H9 (cell line): ENCODE measurements around the gene DSP. TPM values are rescaled to one million over a fixed set of nuclear protein-coding genes. Genes with fewer than 3 reads are reported as not detected.

Source experiments
- DNase-seq: peaks from one replicate; pipeline ENCODE4 v3.0.0-alpha.2; 2017
- H2AFZ ChIP-seq: one replicate; pipeline ENCODE4 v1.6.1; 2013; ENCODE audit warnings: mild to moderate bottlenecking, low read length, control low read depth, moderate library complexity
- H2AK5ac ChIP-seq: 2 replicates; pipeline ENCODE4 v1.6.1; 2013; ENCODE audit warnings: low read length, control low read depth, mixed read lengths; ENCODE audit not compliant: insufficient read length
- H2BK120ac ChIP-seq: one replicate; pipeline ENCODE4 v1.6.1; 2013; ENCODE audit warnings: low read depth, mild to moderate bottlenecking, low read length, control low read depth, inconsistent platforms; ENCODE audit not compliant: poor library complexity, severe bottlenecking
- H2BK12ac ChIP-seq: 2 replicates; pipeline ENCODE4 v1.6.1; 2013; ENCODE audit warnings: low read length, control low read depth, mixed read lengths, low read depth; ENCODE audit not compliant: insufficient read length
- H2BK15ac ChIP-seq: 2 replicates; pipeline ENCODE4 v1.6.1; 2013; ENCODE audit warnings: low read depth, low read length, control low read depth
- H2BK20ac ChIP-seq: one replicate; pipeline ENCODE4 v1.6.1; 2013; ENCODE audit warnings: low read depth, mild to moderate bottlenecking, low read length, control low read depth, inconsistent platforms; ENCODE audit not compliant: poor library complexity, severe bottlenecking
- H2BK5ac ChIP-seq: 2 replicates; pipeline ENCODE4 v1.6.1; 2013; ENCODE audit warnings: low read length, control low read depth, mixed read lengths; ENCODE audit not compliant: insufficient read length
- H3K14ac ChIP-seq: 2 replicates; pipeline ENCODE4 v1.6.1; 2013; ENCODE audit warnings: low read length, control low read depth; ENCODE audit not compliant: insufficient read depth
- H3K18ac ChIP-seq: 2 replicates; pipeline ENCODE4 v1.6.1; 2013; ENCODE audit warnings: low read depth, mild to moderate bottlenecking, mixed read lengths, low read length, control low read depth; ENCODE audit not compliant: insufficient read length
- H3K23ac ChIP-seq: 2 replicates; pipeline ENCODE4 v1.6.1; 2013; ENCODE audit warnings: low read length, control low read depth, mixed read lengths, low read depth; ENCODE audit not compliant: insufficient read length
- H3K23me2 ChIP-seq: 2 replicates; pipeline ENCODE4 v1.6.1; 2013; ENCODE audit warnings: low read depth, mild to moderate bottlenecking, mixed read lengths, low read length, control low read depth; ENCODE audit not compliant: insufficient read length, poor library complexity, severe bottlenecking
- H3K27ac ChIP-seq: 2 replicates; pipeline ENCODE4 v1.5.1; 2013; ENCODE audit warnings: low read length, control low read depth, mixed read lengths, low read depth; ENCODE audit not compliant: insufficient read length
- H3K27me3 ChIP-seq: 2 replicates; pipeline ENCODE4 v1.6.1; 2013; ENCODE audit warnings: low read length, control low read depth, inconsistent platforms; ENCODE audit not compliant: insufficient read depth
- H3K4ac ChIP-seq: 2 replicates; pipeline ENCODE4 v1.6.1; 2013; ENCODE audit warnings: low read depth, mild to moderate bottlenecking, control low read depth, inconsistent platforms, low read length, moderate library complexity
- H3K4me1 ChIP-seq: 2 replicates; pipeline ENCODE4 v1.6.1; 2013; ENCODE audit warnings: low read length, control low read depth, inconsistent platforms; ENCODE audit not compliant: insufficient read depth
- H3K4me2 ChIP-seq: 2 replicates; pipeline ENCODE4 v1.6.1; 2013; ENCODE audit warnings: low read length, control low read depth, mixed read lengths; ENCODE audit not compliant: insufficient read length, insufficient read depth
- H3K56ac ChIP-seq: 2 replicates; pipeline ENCODE4 v1.6.1; 2013; ENCODE audit warnings: low read depth, mild to moderate bottlenecking, mixed read lengths, low read length, control low read depth; ENCODE audit not compliant: insufficient read length
- H3K79me1 ChIP-seq: 2 replicates; pipeline ENCODE4 v1.6.1; 2013; ENCODE audit warnings: low read depth, mild to moderate bottlenecking, moderate library complexity, low read length, control low read depth, inconsistent platforms; ENCODE audit not compliant: insufficient read depth, poor library complexity, severe bottlenecking
- H3K79me2 ChIP-seq: 2 replicates; pipeline ENCODE4 v1.6.1; 2013; ENCODE audit warnings: low read length, control low read depth, inconsistent platforms; ENCODE audit not compliant: insufficient read depth
- H3K9ac ChIP-seq: 2 replicates; pipeline ENCODE4 v1.6.1; 2013; ENCODE audit warnings: low read length, control low read depth, mixed read lengths; ENCODE audit not compliant: insufficient read length; ENCODE audit errors: extremely low read depth
- H3K9me3 ChIP-seq: one replicate; pipeline ENCODE4 v1.6.1; 2013; ENCODE audit warnings: low read depth, low read length, inconsistent platforms; ENCODE audit not compliant: control insufficient read depth
- H3T11ph ChIP-seq: one replicate; pipeline ENCODE4 v1.6.1; 2013; ENCODE audit warnings: mild to moderate bottlenecking, low read length, control low read depth, inconsistent platforms
- H4K20me1 ChIP-seq: one replicate; pipeline ENCODE4 v1.6.1; 2013; ENCODE audit not compliant: control insufficient read depth, insufficient read length, insufficient read depth
- H4K5ac ChIP-seq: 2 replicates; pipeline ENCODE4 v1.6.1; 2013; ENCODE audit warnings: low read depth, mild to moderate bottlenecking, mixed read lengths, low read length, control low read depth; ENCODE audit not compliant: insufficient read length
- H4K8ac ChIP-seq: replicated peaks from 2 replicates; pipeline ENCODE4 v1.6.1; 2013; ENCODE audit warnings: low read length, control low read depth, mixed read lengths, low read depth; ENCODE audit not compliant: insufficient read length
- H4K91ac ChIP-seq: 2 replicates; pipeline ENCODE4 v1.6.1; 2013; ENCODE audit warnings: low read depth, mild to moderate bottlenecking, moderate library complexity, mixed read lengths, low read length, control low read depth; ENCODE audit not compliant: insufficient read length
- H3K27ac Mint-ChIP-seq, 3 experiments: 2 replicates in 2 of 3; 3 replicates in 1 of 3; pipeline ENCODE4 v1.8.0; 2020 to 2021; ENCODE audit warnings: mixed read lengths in 3 of 3, mild to moderate bottlenecking in 1 of 3, moderate library complexity in 1 of 3
- H3K27me3 Mint-ChIP-seq: 2 replicates; pipeline ENCODE4 v1.8.0; 2021; ENCODE audit warnings: low read depth, mild to moderate bottlenecking, moderate library complexity, mixed read lengths
- H3K36me3 Mint-ChIP-seq, 3 experiments: 2 replicates in 2 of 3; 3 replicates in 1 of 3; pipeline ENCODE4 v1.8.0; 2020 to 2021; ENCODE audit warnings: low read depth in 3 of 3, mixed read lengths in 3 of 3; ENCODE audit not compliant: insufficient read depth in 1 of 3
- H3K4me1 Mint-ChIP-seq, 2 experiments: 2 replicates each; pipeline ENCODE4 v1.8.0; 2020; ENCODE audit warnings: mixed read lengths in 2 of 2
- H3K4me3 Mint-ChIP-seq, 2 experiments: 2 replicates in 1 of 2; 3 replicates in 1 of 2; pipeline ENCODE4 v1.8.0; 2020 to 2021; ENCODE audit warnings: mild to moderate bottlenecking in 2 of 2, mixed read lengths in 2 of 2, moderate library complexity in 1 of 2
- H3K9me3 Mint-ChIP-seq, 2 experiments: 2 replicates in 1 of 2; 3 replicates in 1 of 2; pipeline ENCODE4 v1.8.0; 2020; ENCODE audit warnings: mild to moderate bottlenecking in 2 of 2, mixed read lengths in 2 of 2, moderate library complexity in 1 of 2
- WGBS: extraction: QIAGEN DNeasy Blood & Tissue Kit; methylation state at CpG from one replicate; pipeline ENCODE4 v1.1.7; 2013; ENCODE audit warnings: missing lambda C conversion rate, low lambda C conversion rate, mixed read lengths; ENCODE audit not compliant: insufficient read length; ENCODE audit errors: extremely low coverage; 5-methylcytosine and 5-hydroxymethylcytosine counted together
- total RNA-seq: library from RNA; stranded (reverse); gene quantifications from 2 replicates; pipeline ENCODE4 v1.2.1, GENCODE V29; 2021
- TF ChIP-seq, protein P1 (sequence below): fragments of 200-600 bp; sonication (generic); conservative IDR thresholded peaks from 3 replicates; pipeline ENCODE4 v1.8.0; 2021; ENCODE audit warnings: antibody characterized with exemption, mild to moderate bottlenecking

Gene DSP
- total RNA-seq, 1 experiment from 2014 or later: 48.9 TPM

DNA sequence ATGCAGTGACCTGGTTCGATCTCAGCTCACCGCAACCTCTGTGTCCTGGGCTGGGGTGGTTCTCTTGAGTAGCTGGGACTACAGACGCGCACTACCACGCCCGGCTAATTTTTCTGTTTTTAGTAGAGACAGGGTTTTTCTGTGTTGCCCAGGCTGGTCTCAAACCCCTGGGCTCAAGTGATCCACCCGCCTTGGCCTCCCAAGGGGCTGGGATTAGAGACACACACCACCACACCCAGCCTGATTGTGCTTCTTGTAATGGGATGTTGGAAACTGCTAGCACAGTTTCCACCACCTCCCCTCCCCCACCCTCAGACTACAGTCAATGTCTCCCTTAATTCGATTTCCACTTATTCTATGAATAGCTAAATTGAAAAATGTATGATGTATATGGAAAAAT lies 22.6 kb upstream of the DSP start:
- Histone ChIP-seq H3T11ph (no peak overlapping the region), H2BK5ac (no peak overlapping the region), H3K56ac (no peak overlapping the region), H3K4me2 (no peak overlapping the region), H3K14ac (no peak overlapping the region), H3K9ac (no peak overlapping the region), H3K79me1 (no peaks in the 10 kb centered on the region), H4K8ac (no peak overlapping the region), H3K9me3 (no peaks in the 10 kb centered on the region), H2BK12ac (no peak overlapping the region), H3K18ac (no peak overlapping the region), H4K91ac (no peak overlapping the region), H2BK20ac (no peak overlapping the region), H3K27ac (no peak overlapping the region), H3K4me1 (no peaks in the 10 kb centered on the region), H2BK120ac (no peak overlapping the region), H4K20me1 (no peaks in the 10 kb centered on the region), H3K23ac (no peak overlapping the region), H3K79me2 (no peaks in the 10 kb centered on the region), H3K4ac (no peak overlapping the region), H2BK15ac (no peak overlapping the region), H3K23me2 (no peaks in the 10 kb centered on the region), H3K27me3 (no peaks in the 10 kb centered on the region), H4K5ac (no peak overlapping the region), H2AK5ac (no peak overlapping the region), H2AFZ (no peak overlapping the region)
- no CpG with 5 or more reads among the region's 8 CpGs for WGBS
- no peak overlapping the region for H3K27ac Mint-ChIP-seq
- peaks cover 4% of the 10 kb centered on the region; the same call in 1 of the 2 replicates for H3K27me3 Mint-ChIP-seq
- no peak overlapping the region for H3K4me3 Mint-ChIP-seq
- TF ChIP-seq, protein P1, sequence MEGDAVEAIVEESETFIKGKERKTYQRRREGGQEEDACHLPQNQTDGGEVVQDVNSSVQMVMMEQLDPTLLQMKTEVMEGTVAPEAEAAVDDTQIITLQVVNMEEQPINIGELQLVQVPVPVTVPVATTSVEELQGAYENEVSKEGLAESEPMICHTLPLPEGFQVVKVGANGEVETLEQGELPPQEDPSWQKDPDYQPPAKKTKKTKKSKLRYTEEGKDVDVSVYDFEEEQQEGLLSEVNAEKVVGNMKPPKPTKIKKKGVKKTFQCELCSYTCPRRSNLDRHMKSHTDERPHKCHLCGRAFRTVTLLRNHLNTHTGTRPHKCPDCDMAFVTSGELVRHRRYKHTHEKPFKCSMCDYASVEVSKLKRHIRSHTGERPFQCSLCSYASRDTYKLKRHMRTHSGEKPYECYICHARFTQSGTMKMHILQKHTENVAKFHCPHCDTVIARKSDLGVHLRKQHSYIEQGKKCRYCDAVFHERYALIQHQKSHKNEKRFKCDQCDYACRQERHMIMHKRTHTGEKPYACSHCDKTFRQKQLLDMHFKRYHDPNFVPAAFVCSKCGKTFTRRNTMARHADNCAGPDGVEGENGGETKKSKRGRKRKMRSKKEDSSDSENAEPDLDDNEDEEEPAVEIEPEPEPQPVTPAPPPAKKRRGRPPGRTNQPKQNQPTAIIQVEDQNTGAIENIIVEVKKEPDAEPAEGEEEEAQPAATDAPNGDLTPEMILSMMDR: no peak
- H3K4me1 Mint-ChIP-seq: peaks cover 0 to 7% of the 10 kb centered on the region in 2 experiments; a peak in 3 of 4 replicates
- H3K36me3 Mint-ChIP-seq: no peaks in the 10 kb centered on the region
- H3K9me3 Mint-ChIP-seq: no peaks in the 10 kb centered on the region
- DNase-seq: no peak
